DOHH2 (cell line): ENCODE measurements around the gene DTNB.

Experiments used
- CTCF ChIP-seq: fragments of 200-600 bp; sonication (generic); IDR thresholded peaks from one replicate; pipeline ENCODE4 v1.5.1; 2014; ENCODE audit warnings: antibody characterized with exemption, mild to moderate bottlenecking, low read depth, low read length; ENCODE audit not compliant: poor library complexity, severe bottlenecking
- EZH2phosphoT487 ChIP-seq: fragments of 200-600 bp; sonication (generic); IDR thresholded peaks from 2 replicates; pipeline ENCODE4 v1.6.1; 2017; ENCODE audit warnings: borderline replicate concordance, mild to moderate bottlenecking, antibody characterized with exemption, low read length, moderate library complexity, mixed read lengths

DNA sequence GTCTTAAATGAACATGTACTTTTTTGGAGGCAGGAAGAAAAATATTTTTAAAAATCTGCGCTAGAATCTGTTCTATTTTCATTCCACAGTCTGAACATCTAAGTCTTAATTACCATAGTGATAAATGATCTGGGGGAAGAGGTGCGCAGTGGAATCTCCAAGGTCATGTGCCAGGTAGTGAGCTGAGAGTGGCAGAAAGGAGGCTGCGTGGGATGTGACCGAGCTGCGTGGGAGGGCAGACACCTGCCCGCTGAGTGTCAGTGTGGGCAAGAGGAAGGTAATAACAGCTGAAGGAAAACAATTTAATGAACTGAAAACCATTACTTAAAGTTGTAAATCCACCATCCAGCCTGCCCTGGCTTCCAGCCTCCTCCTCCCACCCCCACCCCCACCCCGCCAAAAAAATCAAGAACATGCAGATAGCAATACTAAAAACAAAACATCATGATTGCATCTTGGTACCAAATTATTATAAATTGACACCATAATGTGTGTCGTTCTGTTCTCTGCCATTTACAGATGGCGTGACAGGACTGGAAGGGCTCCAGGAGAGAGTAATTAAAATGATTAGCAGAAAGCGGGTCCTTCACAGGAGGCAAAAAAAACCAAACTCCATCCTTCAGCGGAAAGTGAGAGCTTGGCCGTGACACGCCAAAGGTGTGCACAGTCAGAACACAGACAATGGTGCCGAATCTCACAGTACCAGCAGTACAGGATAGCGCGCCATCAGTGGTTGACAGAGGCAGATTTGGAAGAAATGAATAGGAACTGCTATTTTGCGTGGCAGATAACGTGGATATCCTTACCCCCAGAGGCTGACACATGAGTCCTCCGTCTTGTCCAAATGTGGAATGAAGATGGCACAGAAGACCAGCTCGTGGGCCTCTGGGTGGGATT is 11.4 kb upstream of the DTNB start:
- TF ChIP-seq CTCF, result no peak
- no peak for TF ChIP-seq EZH2phosphoT487
